Neuronal stem cell (in vitro differentiated cells): ENCODE results near the gene MAPKBP1.

ENCODE experiments used
- DNase-seq: peaks from one replicate; pipeline ENCODE4 v3.0.0-alpha.2; 2013; ENCODE audit warnings: low spot score
- H2AFZ ChIP-seq: one replicate; pipeline ENCODE4 v1.6.1; 2013; ENCODE audit warnings: mild to moderate bottlenecking, low read length, inconsistent platforms
- H2AK5ac ChIP-seq: 2 replicates; pipeline ENCODE4 v1.6.1; 2013; ENCODE audit warnings: low read depth, mild to moderate bottlenecking, inconsistent platforms, low read length, moderate library complexity, mixed read lengths
- H2BK120ac ChIP-seq: 2 replicates; pipeline ENCODE4 v1.6.1; 2013; ENCODE audit warnings: low read depth, mild to moderate bottlenecking, inconsistent platforms, low read length, moderate library complexity, mixed read lengths
- H2BK12ac ChIP-seq: one replicate; pipeline ENCODE4 v1.6.1; 2013; ENCODE audit warnings: low read length, inconsistent platforms
- H2BK15ac ChIP-seq: 2 replicates; pipeline ENCODE4 v1.6.1; 2013; ENCODE audit warnings: mild to moderate bottlenecking, low read length, inconsistent platforms, mixed read lengths
- H2BK5ac ChIP-seq: one replicate; pipeline ENCODE4 v1.6.1; 2013; ENCODE audit warnings: inconsistent platforms, mild to moderate bottlenecking, low read length, moderate library complexity
- H3K14ac ChIP-seq: one replicate; pipeline ENCODE4 v1.6.1; 2013; ENCODE audit warnings: low read length, inconsistent platforms
- H3K18ac ChIP-seq: 2 replicates; pipeline ENCODE4 v1.6.1; 2013; ENCODE audit warnings: low read length, inconsistent platforms
- H3K23ac ChIP-seq: 2 replicates; pipeline ENCODE4 v1.6.1; 2013; ENCODE audit warnings: low read depth, mild to moderate bottlenecking, mixed read lengths, low read length, inconsistent platforms; ENCODE audit not compliant: poor library complexity
- H3K27ac ChIP-seq: replicated peaks from 3 replicates; pipeline ENCODE4 v1.5.1; 2013; ENCODE audit warnings: low read length, inconsistent platforms
- H3K27me3 ChIP-seq, 3 experiments: 2 replicates each; pipeline ENCODE4 v1.6.1; 2013; ENCODE audit warnings: low read length in 3 of 3, mild to moderate bottlenecking in 2 of 3, inconsistent platforms in 1 of 3, low read depth in 1 of 3, mixed read lengths in 1 of 3, moderate library complexity in 1 of 3; ENCODE audit not compliant: control insufficient read depth in 3 of 3, insufficient read depth in 3 of 3
- H3K36me3 ChIP-seq, 2 donors: replicated peaks in 1 of 2; 2 replicates each; pipeline ENCODE4 v1.6.1; 2013; ENCODE audit warnings: low read length in 2 of 2; ENCODE audit not compliant: control insufficient read depth in 2 of 2, insufficient read depth in 2 of 2
- H3K4ac ChIP-seq: 2 replicates; pipeline ENCODE4 v1.6.1; 2013; ENCODE audit warnings: inconsistent platforms, mild to moderate bottlenecking, low read length, moderate library complexity
- H3K4me1 ChIP-seq, 2 donors: 1 replicate in 1 of 2; 2 replicates in 1 of 2; pipeline ENCODE4 v1.6.1; 2013; ENCODE audit warnings: low read length in 2 of 2, low read depth in 1 of 2; ENCODE audit not compliant: control insufficient read depth in 2 of 2, insufficient read depth in 1 of 2
- H3K4me2 ChIP-seq: one replicate; pipeline ENCODE4 v1.6.1; 2013; ENCODE audit warnings: mild to moderate bottlenecking, low read length, inconsistent platforms; ENCODE audit not compliant: insufficient read depth, poor library complexity, severe bottlenecking
- H3K4me3 ChIP-seq, 2 donors: 2 replicates each; pipeline ENCODE4 v1.5.1; 2013; ENCODE audit warnings: low read length in 2 of 2, mild to moderate bottlenecking in 2 of 2, inconsistent platforms in 1 of 2, moderate library complexity in 1 of 2
- H3K79me1 ChIP-seq: one replicate; pipeline ENCODE4 v1.6.1; 2013; ENCODE audit warnings: low read depth, mild to moderate bottlenecking, inconsistent platforms, low read length, moderate library complexity
- H3K9ac ChIP-seq: one replicate; pipeline ENCODE4 v1.6.1; 2013; ENCODE audit warnings: mild to moderate bottlenecking, low read depth, low read length, inconsistent platforms; ENCODE audit not compliant: poor library complexity
- H3K9me3 ChIP-seq, 2 donors: replicated peaks in 1 of 2; 2 replicates each; pipeline versions ENCODE3 to v1.6.1; 2013; ENCODE audit warnings: low read length in 2 of 2, mild to moderate bottlenecking in 2 of 2, inconsistent platforms in 1 of 2, low read depth in 1 of 2, mixed read lengths in 1 of 2, moderate library complexity in 1 of 2; ENCODE audit not compliant: control insufficient read depth in 2 of 2, insufficient read depth in 1 of 2
- H4K8ac ChIP-seq: one replicate; pipeline ENCODE4 v1.6.1; 2013; ENCODE audit warnings: low read depth, mild to moderate bottlenecking, inconsistent platforms, low read length, moderate library complexity
- H4K91ac ChIP-seq: one replicate; pipeline ENCODE4 v1.6.1; 2013; ENCODE audit warnings: low read length, low read depth, mild to moderate bottlenecking, inconsistent platforms; ENCODE audit not compliant: poor library complexity
- WGBS, 2 donors: extraction: QIAGEN DNeasy Blood & Tissue Kit; methylation state at CpG; one replicate each; pipeline ENCODE4 v1.1.7; 2013; ENCODE audit warnings: missing lambda C conversion rate in 2 of 2, mixed read lengths in 1 of 2; ENCODE audit not compliant: insufficient read length in 2 of 2, insufficient replicate concordance in 1 of 2; ENCODE audit errors: extremely low coverage in 2 of 2; 5-methylcytosine and 5-hydroxymethylcytosine counted together

MAPKBP1 gene

GRCh38 chr15:41789662-41790061, 15.4 kb downstream of the MAPKBP1 start:
- no peak overlapping the region for H2AFZ ChIP-seq
- H3K27ac ChIP-seq = no peak overlapping the region

GRCh38 chr15:41790169-41790568, 15.9 kb downstream of the MAPKBP1 start:
- Histone ChIP-seq H3K4me1 (peaks cover 3 to 11% of the 10 kb centered on the region in 2 donors), H3K18ac (no peak overlapping the region), H3K23ac (no peak overlapping the region), H2AK5ac (no peak overlapping the region), H3K36me3 (no peaks in the 10 kb centered on the region), H3K79me1 (no peaks in the 10 kb centered on the region), H3K9ac (no peak overlapping the region), H2BK120ac (no peak overlapping the region), H3K14ac (no peak overlapping the region), H3K9me3 (no peaks in the 10 kb centered on the region), H2BK15ac (no peak overlapping the region), H3K4me3 (no peak overlapping the region), H3K4ac (no peak overlapping the region), H4K91ac (no peak overlapping the region), H2BK12ac (no peak overlapping the region), H2BK5ac (no peak overlapping the region), H4K8ac (no peak overlapping the region), H3K27ac (no peak overlapping the region), H3K27me3 (no peaks in the 10 kb centered on the region), H3K4me2 (no peak overlapping the region), H2AFZ (no peak overlapping the region)
- DNase-seq = no peak
- no CpG with 5 or more reads among the region's 3 CpGs for WGBS, 2 donors

More at GRCh38 chr15:41789662-41790061, 15.4 kb downstream of the MAPKBP1 start:
- Histone ChIP-seq H3K4me2 (no peak overlapping the region), H2BK12ac (no peak overlapping the region), H4K8ac (no peak overlapping the region), H2BK120ac (no peak overlapping the region), H3K9me3 (no peaks in the 10 kb centered on the region), H3K14ac (no peak overlapping the region), H2AK5ac (no peak overlapping the region), H3K18ac (no peak overlapping the region), H3K9ac (no peak overlapping the region), H3K36me3 (no peaks in the 10 kb centered on the region), H3K4ac (no peak overlapping the region), H3K4me1 (peaks cover 3 to 11% of the 10 kb centered on the region in 2 donors), H4K91ac (no peak overlapping the region), H3K79me1 (no peaks in the 10 kb centered on the region), H3K4me3 (no peak overlapping the region), H2BK15ac (no peak overlapping the region), H2BK5ac (no peak overlapping the region), H3K23ac (no peak overlapping the region), H3K27me3 (no peaks in the 10 kb centered on the region)
- no peak for DNase-seq

GRCh38 chr15:41790756-41791546, 16.7 kb downstream of the MAPKBP1 start:
- Histone ChIP-seq H3K4me1 (peaks cover 3 to 11% of the 10 kb centered on the region in 2 donors), H2BK120ac (no peak overlapping the region), H2BK12ac (no peak overlapping the region), H2AFZ (no peak overlapping the region), H3K79me1 (no peaks in the 10 kb centered on the region), H2AK5ac (no peak overlapping the region), H2BK15ac (no peak overlapping the region), H4K8ac (no peak overlapping the region), H3K18ac (no peak overlapping the region), H3K9ac (no peak overlapping the region), H3K27ac (no peak overlapping the region), H3K4ac (no peak overlapping the region), H3K27me3 (no peaks in the 10 kb centered on the region), H3K14ac (no peak overlapping the region), H2BK5ac (no peak overlapping the region), H4K91ac (no peak overlapping the region), H3K4me3 (no peak overlapping the region), H3K23ac (no peak overlapping the region), H3K4me2 (no peak overlapping the region), H3K9me3 (no peaks in the 10 kb centered on the region), H3K36me3 (no peaks in the 10 kb centered on the region)
- WGBS, 2 donors = no CpG with 5 or more reads among the region's 5 CpGs
- DNase-seq = no peak

- no peak overlapping the region for H2AK5ac ChIP-seq
- no peak overlapping the region for H4K91ac ChIP-seq
- no peak overlapping the region for H2BK12ac ChIP-seq
- no peak overlapping the region for H2AFZ ChIP-seq
- no peak overlapping the region for H3K23ac ChIP-seq
- no peak overlapping the region for H2BK120ac ChIP-seq
- H3K4me1 ChIP-seq = peaks cover 3 to 11% of the 10 kb centered on the region in 2 donors
- no peak overlapping the region for H3K4ac ChIP-seq
- H3K36me3 ChIP-seq = no peaks in the 10 kb centered on the region
- no peak for DNase-seq
- H2BK5ac ChIP-seq = no peak overlapping the region
- no peak overlapping the region for H3K27ac ChIP-seq
- no peak overlapping the region for H3K4me3 ChIP-seq
- WGBS, 2 donors = no CpG with 5 or more reads among the region's 4 CpGs
- H3K14ac ChIP-seq = no peak overlapping the region
- H2BK15ac ChIP-seq = no peak overlapping the region
- H4K8ac ChIP-seq = no peak overlapping the region
- H3K27me3 ChIP-seq = no peaks in the 10 kb centered on the region
- no peak overlapping the region for H3K18ac ChIP-seq
- H3K9ac ChIP-seq = no peak overlapping the region
- H3K79me1 ChIP-seq = no peaks in the 10 kb centered on the region
- no peaks in the 10 kb centered on the region for H3K9me3 ChIP-seq
- H3K4me2 ChIP-seq = no peak overlapping the region
Measured at GRCh38 chr15:41791547-41791937, 17.3 kb downstream of the MAPKBP1 start.
